Measurements from ENCODE around the gene TREM2.
"Not testable (repeated sequence)": the region's sequence is repeated elsewhere in the genome, so short reads cannot be mapped to it uniquely, and the experiment has no call there.

The TREM2 gene

DNA sequence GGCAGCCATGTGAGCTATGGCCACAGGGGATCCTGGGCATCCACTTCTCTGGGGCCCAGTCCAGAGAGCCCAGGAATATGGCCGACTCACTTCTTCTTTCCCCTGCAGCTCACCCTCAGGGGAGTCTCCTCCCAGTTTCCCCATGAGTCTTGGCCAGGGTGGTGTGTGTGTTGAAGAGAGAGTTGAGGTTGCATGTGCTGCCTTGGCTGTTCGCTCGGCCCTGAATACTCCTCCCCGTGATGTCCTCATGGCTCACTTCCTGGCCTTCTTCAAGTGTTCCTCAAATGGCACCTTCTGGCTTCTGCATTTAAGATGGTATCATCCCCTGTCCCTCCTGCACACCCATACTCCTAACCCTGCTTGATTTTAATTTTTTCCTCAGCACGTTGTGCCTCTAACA is 5.6 kb downstream of the TREM2 start:
- in situ Hi-C loops (cut with HindIII; ENCODE audit: low sequenced_read_pairs), result no loop called here

DNA sequence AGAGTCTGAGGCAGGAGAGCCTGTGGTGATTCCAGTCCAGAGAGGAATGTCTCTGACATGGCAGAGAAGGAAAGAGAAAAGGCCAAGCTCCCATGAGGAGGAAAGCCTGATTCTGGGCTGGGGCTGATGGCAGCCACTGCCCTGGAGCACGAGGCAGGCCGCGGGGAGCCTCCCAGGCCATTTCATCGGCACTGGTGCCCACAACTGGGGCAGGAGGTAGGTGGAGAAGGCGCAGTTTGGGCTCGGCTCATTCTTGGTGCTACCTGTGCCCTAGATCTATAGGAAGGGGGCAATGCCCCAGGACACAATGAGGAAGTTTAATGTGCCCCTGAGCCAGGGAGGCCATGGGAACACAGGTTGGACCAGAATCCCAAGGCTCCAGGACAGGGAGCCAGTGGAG is 6.1 kb downstream of the TREM2 start:
- in situ Hi-C loops (cut with HindIII; ENCODE audit: low sequenced_read_pairs), result no loop called here

DNA sequence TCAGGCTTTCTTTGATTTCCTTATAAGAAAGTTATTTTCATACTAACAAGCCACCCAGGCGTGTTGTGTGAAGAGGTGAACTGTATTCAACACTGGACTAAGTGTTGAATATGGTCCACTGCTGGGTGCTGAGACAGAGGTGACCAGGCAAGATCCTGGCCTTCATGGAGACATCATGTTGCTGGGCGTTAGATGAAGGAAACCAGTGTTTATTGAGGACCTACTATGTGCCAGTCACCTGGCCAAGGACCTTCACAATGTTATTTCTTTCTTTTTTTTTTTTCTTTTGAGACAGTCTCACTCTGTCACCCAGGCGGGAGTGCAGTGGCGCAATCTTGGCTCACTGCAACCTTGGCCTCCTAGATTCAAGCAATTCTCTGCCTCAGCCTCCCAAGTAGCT is 6.9 kb downstream of the TREM2 start:
- in situ Hi-C loops (cut with HindIII; ENCODE audit: low sequenced_read_pairs), result no loop called here

DNA sequence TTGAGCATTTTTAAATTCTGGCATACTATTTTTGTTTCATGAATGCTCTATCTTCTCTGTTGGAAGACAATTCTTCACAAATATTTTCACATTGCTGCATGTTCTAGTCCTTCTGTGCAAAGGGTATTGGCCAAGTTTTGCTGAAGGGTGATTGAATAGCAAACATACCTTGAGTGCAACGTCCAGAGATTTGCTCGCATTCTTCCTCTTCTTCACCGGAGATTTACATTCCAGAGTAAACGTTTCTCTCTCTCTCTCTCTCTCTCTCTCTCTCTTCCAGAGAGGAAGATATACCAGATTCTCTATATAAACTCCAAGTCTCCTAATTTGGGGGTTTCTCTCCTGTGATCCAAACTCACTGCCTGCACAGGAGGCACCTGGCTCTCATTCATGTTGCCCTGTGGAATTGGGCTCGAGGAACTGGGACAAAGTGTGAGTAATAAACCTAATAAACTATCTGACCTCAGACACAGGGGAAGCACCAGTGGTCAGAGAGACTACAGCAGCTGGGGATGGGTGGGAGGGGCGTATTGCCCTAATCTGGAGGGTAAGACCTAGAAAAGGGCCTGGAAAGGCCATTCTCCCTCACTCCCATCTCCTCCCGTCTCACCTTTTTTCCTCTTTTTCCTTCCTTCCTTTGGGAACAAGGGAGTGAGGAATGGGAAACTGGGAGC is 7.6 kb downstream of the TREM2 start:
- in situ Hi-C loops (cut with HindIII; ENCODE audit: low sequenced_read_pairs), result no loop called here

DNA sequence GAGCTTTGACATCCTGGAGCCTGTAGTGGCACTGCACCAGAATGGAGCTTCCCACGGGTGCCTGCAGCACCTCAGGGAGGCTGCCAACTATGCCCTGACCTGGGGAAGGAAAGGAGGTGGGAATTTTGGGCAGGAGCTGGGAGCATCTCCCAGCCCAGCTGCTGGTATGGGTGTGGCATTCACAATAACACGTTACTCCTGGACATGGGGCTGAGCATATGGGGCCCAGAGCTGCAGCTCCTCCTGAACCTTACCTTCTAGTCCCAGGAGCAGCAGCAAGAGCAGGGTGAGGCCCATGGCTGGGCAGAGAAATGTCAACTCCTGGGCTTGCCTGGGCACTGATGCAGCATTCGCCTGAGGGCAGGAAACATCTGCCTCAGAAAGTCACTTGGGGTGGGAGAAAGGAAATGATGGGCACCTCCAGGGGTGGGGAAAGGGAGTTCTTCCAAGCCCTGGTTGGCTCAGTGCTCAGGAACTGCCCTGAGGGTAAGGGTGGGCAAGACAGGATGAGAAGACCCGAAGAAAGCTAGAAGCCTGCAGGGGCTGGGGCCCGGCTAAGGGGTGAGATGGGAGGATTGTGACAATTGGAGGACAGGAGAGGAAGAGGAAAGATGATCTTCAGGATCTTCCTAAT is 8.8 kb downstream of the TREM2 start, which contains the start of gene TREML1:
TREML1 (minus strand) TSS at position 356 of the 634 bp plus-strand sequence; CDS start at position 297, 59 bp downstream.
- in situ Hi-C loops (cut with HindIII; ENCODE audit: low sequenced_read_pairs), result no loop called here

DNA sequence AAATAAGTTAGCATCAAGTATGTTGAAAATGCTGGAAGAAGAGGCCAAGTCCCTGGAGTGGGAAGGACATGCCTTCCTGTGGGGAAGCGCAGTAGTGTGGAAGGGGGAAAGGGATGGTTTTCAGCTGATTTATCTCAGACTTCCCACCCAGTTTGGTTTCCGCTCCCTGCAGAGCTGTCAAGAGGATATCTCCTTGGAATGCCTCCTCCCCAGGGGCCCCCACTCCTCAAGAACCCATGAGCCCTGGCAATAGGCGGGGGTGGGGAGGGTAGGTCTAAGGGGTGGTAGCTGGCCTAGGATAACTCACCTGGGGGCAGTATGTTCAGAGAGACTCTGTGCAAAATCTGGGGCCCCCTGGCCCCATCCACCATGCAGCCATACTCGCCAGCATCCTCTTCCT is 9.5 kb downstream of the TREM2 start:
- in situ Hi-C loops (cut with HindIII; ENCODE audit: low sequenced_read_pairs), result no loop called here

DNA sequence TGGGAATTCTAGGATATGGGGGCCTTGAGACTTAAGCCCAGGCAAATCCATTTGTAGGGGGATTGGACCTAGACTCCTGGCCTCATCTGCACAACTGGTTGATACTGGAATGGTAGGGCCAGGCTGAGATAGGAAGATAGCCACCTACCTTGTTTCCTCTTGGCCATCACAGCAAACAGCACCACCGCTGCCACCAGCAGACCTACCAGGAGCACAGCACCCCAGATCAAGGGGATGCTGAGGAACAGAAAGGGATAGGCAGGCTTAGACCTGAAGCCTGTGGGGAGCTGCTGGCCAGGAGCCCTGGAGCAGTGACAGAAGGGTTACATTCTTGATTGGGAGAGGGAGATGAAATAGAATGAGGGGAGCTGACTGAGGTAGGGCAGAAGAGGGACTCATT is 12.2 kb downstream of the TREM2 start:
- in situ Hi-C loops (cut with HindIII; ENCODE audit: low sequenced_read_pairs), result no loop called here

DNA sequence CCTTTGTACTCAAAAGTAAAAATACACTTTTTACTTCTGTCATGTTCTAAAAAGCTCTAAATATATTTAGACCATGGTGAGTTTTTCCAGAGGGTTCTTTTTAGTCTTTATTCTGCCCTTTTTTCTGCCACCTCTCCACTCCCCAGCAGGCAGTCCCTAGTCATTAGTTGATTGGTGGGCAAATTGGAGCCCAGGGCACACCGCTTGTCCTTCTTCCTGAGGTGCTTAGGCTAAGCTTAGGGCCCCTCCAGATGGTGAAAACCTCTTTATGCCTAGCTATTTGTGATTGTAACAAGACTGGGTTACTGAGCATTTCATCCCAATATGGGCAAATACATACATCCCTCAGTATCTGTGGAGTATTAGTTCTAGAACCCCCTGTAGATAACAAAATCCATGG is 15.0 kb downstream of the TREM2 start:
- in situ Hi-C loops (cut with HindIII; ENCODE audit: low sequenced_read_pairs), result no loop called here

DNA sequence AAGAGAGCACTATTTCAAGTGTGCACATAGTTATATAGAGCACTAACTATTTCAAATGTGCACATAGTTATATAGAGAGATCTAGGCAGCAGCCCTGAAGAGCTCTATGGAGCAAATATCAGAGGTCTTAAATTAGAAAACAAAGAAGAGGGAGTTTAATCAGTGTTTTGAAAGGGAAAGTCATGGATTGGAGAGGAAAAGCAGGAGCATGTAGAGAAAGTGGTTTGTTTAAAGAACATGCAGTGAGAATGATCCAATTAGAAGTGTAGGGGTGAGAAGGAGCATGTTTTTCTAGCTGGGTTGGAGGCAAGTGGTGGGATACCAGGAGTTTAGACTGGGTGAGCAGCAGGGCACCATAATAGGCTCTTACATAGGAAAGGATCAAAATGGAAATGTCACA is 26.0 kb downstream of the TREM2 start:
- in situ Hi-C loops (cut with HindIII; ENCODE audit: low sequenced_read_pairs), result no loop called here

DNA sequence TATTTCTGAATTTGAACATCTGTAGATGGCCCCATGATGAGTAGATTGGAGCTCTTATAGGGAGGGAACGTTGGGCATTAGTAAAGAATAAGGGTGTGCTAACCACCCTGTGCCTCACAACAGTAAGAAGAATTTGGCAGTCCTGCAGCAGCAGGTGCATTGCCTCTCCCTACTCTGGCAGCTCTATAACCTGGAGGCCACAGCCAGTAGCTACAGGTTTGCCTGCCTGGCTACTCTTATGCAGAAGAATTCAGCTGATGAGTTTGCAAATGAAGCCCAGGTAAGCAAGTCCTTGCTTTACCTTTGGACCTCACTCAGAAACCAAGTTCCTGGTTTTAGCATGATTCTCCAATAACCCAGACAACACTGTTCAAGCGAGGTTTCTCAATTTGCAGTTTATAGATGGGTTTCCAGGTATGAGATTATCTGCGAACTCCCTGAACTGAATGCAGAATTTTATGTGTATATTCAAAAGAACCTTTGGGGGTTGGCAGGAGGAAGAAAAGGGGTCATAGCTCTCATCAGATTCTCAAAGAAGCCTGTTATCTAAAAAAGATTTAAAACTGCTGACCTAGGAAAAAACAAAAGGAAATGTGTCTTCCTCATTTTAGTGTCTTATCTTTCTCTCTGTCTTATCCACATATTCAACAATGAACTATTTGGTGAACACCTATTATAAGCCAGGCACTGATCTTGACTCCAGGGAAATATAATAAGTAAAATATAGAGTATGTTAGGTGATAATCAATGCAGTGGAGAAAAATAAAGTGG is 27.7 kb downstream of the TREM2 start:
- in situ Hi-C loops (cut with HindIII; ENCODE audit: low sequenced_read_pairs), result no loop called here

DNA sequence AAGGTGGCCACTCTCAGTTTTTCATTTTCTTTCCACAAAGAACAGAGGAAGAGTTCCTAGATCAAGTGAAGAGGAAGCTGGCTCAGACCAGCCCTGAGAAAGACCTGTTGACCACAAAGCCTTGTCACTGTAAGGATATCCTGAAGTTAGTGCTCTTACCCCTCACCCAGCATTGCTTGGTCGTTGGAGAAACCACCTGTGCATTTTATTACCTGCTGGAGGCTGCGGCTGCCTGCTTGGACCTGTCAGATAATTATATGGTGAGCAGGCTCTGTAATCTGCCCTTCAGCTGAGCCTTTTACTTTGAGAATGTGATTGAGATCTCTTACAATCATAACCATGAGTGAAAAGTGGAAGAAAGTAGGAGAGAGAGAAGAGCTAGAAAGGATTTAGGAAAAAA is 30.7 kb downstream of the TREM2 start:
- in situ Hi-C loops (cut with HindIII; ENCODE audit: low sequenced_read_pairs), result no loop called here

DNA sequence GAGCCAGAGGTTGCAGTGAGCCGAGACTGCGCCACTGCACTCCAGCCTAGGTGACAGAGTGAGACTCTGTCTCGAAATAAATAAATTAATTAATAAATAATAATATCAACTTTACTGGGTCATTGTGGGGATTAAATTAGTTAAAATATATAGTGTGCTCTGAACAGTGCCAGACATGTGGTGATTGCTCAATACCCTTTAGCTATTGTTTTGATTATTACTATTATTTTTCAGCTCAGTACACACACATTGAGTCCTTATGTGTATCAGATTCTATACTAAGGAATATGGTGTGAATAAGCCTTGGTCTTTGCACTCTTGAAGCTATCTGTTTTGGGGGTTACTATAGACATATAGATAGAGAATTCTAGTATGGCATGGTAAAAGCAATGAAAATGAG is 37.6 kb downstream of the TREM2 start:
- in situ Hi-C loops (cut with HindIII; ENCODE audit: low sequenced_read_pairs), result no loop called here

DNA sequence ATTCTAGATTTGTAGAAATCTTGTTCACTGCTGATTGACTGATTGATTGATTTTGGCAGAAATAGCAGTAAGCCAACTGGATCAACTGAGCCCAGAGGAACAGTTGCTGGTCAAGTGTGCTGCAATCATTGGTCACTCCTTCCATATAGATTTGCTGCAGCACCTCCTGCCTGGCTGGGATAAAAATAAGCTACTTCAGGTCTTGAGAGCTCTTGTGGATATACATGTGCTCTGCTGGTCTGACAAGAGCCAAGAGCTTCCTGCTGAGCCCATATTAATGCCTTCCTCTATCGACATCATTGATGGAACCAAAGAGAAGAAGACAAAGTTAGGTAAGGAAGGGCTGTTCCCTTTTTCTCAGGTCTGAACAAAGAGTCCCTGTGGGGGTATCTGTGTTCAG is 40.0 kb downstream of the TREM2 start:
- in situ Hi-C loops (cut with HindIII; ENCODE audit: low sequenced_read_pairs), result no loop called here

DNA sequence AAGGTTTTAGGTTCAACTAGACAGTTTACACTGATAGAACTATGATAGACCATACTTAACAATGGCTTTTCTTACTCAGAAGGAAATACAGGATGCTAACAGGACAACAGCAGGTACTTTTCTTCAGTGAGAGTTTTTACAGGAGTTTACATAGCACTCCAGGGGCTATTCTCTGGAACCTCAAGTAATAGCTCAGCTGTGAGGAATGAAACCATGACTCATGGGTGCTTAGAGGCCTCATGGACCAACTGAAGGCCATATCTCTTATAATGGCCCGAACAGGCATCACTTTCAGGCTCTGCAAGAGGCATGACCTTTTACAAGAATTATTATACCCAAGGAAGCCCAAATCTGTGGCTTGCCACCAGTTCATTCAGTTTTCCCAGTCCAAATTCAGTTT is 40.5 kb downstream of the TREM2 start:
- in situ Hi-C loops (cut with HindIII; ENCODE audit: low sequenced_read_pairs), result no loop called here

DNA sequence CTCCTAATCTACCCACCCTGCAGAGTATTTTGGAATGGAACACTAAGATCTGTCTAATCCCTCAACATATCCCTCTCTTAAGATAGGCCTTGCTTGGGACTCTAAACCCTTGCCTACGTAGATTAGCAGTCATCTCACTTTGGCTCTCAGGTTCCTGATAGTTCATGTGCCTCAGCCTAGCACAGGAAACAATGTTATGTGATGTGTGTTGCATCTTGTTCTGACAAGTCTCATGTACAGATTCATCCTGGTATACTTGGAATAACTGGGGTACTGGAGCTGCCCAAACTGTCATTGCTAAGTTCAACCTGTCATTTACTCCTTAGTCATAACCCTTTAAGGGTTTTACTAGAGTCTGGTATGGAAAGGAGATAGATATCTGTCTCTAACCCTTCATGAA is 42.9 kb downstream of the TREM2 start:
- in situ Hi-C loops (cut with HindIII; ENCODE audit: low sequenced_read_pairs), result no loop called here

DNA sequence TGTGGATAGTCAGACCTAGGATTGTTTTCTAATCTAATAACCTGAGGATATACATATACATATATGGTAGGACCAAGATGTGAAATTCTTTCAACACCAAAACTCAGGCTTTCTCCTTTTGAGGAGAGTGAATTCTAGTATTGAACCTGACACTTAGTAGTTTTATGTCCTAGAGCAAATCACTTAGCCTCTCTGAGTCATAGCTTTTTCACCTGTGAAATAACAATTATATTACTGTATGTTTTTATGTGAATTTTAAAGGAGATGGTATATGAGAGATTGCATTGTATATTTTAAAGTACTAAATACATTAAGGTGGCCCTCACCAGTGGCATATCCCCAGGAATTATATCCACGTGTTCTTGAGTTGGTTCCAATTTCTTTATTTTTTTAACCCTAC is 43.4 kb downstream of the TREM2 start:
- in situ Hi-C loops (cut with HindIII; ENCODE audit: low sequenced_read_pairs), result no loop called here

DNA sequence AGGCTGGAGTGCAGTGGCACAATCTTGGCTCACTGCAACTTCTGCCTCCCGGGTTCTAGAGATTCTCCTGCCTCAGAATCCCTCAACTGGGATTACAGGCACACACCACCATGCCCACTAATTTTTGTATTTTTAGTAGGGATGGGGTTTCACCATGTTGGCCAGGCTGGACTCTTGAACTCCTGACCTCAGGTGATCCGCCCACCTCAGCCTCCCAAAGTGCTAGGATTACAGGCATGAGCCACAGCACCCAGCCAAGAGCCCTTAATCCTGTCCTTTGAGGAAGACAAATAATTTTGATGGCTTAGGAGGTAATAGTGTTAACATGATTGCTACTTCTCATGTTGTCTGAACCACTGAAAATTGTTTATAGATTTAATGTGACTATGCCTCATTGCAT is 47.9 kb downstream of the TREM2 start:
- in situ Hi-C loops (cut with HindIII; ENCODE audit: low sequenced_read_pairs), result not testable (repeated sequence)

DNA sequence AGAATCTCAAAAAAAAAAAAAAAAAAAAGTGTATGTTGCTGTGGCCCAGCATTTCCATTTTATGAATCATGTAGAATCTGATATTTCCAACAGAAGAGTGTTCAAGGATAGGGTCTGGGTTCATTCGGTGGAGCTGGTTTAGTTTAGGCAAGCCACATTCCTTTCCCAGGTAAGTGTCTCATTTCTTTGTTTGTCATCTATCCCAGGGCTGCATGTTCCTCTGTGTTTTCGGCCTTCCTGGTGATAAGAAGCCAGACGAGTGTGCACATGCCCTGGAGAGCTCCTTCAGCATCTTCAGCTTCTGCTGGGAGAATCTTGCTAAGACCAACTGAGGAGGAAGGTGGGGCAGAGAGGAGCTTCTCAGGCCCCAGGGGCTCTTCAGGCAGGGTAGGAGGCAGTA is 51.9 kb downstream of the TREM2 start:
- in situ Hi-C loops (cut with HindIII; ENCODE audit: low sequenced_read_pairs), result no loop called here
